Measurements from ENCODE around the gene PRR14.
A peak's percentile ranks its signal among the peaks of the same experiment; 100 is the strongest.
"Not testable (repeated sequence)": the region's sequence is repeated elsewhere in the genome, so short reads cannot be mapped to it uniquely, and the experiment has no call there.

Gene PRR14

DNA sequence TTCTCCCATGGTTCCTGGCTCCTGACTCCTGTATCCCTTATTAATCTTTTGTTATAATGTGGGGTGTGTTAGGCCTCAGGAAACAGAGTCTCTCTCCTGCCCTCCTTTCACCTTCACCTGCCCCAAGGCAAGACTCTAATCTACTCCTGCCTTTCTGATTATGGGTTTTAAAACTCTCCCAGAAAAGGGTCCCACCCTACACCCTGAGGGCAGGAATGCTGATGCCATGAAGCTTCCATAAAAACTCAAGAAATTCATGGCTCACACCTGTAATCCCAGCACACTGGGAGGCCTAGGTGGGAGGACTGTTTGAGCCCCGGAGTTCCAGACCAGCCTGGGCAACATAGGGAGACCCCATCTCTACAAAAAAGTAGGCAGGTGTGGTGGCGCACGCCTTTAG is 29.6 kb downstream of the PRR14 start:
- Mint-ChIP-seq H3K27me3 (no peaks in the 10 kb centered on the region), H3K4me1 (ENCODE audit: low read depth) (no peaks in the 10 kb centered on the region), H3K4me3 (no peak overlapping the region), H3K36me3 (ENCODE audit: low read depth) (no peaks in the 10 kb centered on the region), H3K9me3 (no peaks in the 10 kb centered on the region), H3K27ac (no peak overlapping the region)

DNA sequence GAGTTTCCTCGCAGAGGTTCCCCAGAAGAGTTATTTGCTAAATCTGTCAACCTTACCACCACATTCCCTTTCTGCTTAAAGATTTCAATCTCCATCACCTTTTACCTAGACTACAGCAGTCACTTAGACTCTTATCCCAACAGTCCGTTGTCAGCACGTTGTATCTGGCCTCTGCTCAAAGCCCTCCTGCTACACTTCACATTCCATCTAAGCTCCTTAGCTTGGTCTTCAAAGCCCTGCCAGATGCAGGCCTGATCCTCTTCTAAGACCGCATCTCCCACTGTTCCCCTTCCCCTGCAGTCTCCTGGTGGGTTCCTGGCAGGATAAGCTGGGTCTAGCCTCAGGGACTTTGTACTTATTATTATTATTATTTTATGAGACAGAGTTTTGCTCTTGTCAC is 37.9 kb downstream of the PRR14 start:
- no peak overlapping the region for H3K27ac Mint-ChIP-seq
- H3K4me1 Mint-ChIP-seq (ENCODE audit: low read depth) = peaks cover 5% of the 10 kb centered on the region
- H3K9me3 Mint-ChIP-seq = no peaks in the 10 kb centered on the region
- H3K4me3 Mint-ChIP-seq = no peak overlapping the region
- no peaks in the 10 kb centered on the region for H3K36me3 Mint-ChIP-seq (ENCODE audit: low read depth)
- H3K27me3 Mint-ChIP-seq = no peaks in the 10 kb centered on the region

DNA sequence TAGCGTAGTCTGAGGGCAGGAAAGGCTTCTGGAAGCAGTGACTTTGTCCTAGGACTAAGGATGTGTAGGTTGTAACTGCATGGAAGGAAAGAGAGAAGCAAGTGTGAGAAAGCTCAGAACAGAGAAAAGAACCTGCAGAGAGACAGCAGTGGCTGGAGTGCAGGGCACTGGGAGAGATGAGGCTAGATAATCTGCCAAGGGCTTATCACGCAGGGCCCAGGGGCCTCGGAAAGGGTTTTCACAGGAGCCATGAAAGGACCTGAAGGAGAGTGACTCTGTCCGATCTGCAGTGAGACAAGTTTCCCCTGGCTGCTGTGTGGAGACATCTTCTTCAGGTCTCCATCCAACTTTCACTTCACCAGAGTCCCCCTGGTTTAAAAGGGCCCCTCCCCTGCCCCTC is 41.1 kb downstream of the PRR14 start:
- Mint-ChIP-seq H3K27ac (no peak overlapping the region), H3K4me3 (no peak overlapping the region), H3K27me3 (no peaks in the 10 kb centered on the region)

DNA sequence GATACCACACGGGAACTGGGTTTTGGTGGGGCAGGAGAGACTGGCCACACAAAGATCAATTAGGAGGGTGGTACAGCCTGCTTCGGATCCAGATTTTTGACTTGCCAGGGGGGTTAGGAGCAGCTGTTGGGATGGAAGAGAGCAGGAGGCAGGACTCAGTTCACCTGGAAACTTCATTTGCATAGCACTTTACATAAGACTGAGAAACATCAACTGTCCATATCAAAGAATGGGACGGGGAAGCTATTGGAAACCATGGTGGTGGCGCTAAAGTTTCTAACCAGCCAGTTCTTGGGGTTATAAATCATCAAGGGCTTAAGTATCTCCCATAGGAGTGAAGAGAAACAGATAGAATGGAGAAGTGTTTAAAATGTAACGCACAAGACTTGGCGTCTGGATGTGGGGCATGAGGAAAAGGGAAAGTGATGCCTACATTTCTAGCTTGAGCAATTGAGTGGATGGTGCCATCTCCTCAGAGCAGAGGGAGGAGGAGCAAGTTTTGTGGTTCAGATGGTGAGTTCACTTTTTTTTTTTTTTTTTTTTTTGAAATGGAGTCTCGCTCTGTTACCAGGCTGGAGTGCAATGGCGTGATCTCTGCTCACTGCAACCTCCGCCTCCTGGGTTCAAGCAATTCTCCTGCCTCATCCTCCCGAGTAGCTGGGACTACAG is 41.8 kb downstream of the PRR14 start:
- Mint-ChIP-seq H3K9me3 (no peaks in the 10 kb centered on the region), H3K4me3 (no peak overlapping the region), H3K36me3 (ENCODE audit: low read depth) (no peaks in the 10 kb centered on the region), H3K27ac (no peak overlapping the region), H3K4me1 (ENCODE audit: low read depth) (peaks cover 15% of the 10 kb centered on the region), H3K27me3 (no peaks in the 10 kb centered on the region)

More for the DNA sequence above, 41.1 kb downstream of the PRR14 start:
- no peaks in the 10 kb centered on the region for H3K9me3 Mint-ChIP-seq
- peaks cover 9% of the 10 kb centered on the region for H3K4me1 Mint-ChIP-seq (ENCODE audit: low read depth)
- H3K36me3 Mint-ChIP-seq (ENCODE audit: low read depth) = no peaks in the 10 kb centered on the region

DNA sequence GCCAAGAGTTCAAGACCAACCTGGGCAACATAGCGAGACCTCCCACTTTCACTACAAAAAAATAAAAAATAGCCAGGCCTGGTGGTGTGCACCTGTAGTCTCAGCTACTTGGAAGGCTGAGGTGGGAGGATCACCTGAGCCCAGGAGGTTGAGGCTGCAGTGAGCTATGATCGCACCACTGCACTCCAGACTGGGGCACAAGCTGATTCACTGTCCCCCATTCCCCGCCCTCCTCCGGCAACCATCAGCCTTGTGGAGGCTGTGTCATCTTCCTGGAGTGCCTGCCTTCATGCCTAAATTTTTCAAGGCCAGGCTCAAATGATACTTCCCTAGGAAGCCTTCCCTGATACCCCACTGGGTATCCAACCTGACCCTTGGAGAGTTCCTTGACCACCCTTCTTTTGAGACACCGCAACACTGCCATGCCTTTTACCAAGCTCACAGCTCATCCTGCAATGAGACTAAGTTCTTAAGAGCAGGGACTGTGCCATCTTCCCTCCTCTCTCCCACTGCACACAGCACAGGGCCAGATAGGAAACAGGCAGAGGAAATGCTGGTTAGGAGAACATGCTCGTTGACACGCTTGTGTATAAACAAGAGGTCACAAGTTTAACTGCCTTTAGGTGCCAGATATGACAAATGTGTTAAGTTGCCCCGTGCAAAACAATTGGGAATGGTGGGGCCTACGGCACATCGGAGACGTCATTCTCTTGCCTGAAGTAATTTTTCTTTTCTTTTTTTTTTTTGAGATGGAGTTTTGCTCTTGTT is 44.4 kb downstream of the PRR14 start:
- H3K27ac Mint-ChIP-seq = no peak overlapping the region
- no peaks in the 10 kb centered on the region for H3K9me3 Mint-ChIP-seq
- H3K36me3 Mint-ChIP-seq (ENCODE audit: low read depth) = peaks cover 11% of the 10 kb centered on the region
- no peaks in the 10 kb centered on the region for H3K27me3 Mint-ChIP-seq
- H3K4me3 Mint-ChIP-seq = no peak overlapping the region
- H3K4me1 Mint-ChIP-seq (ENCODE audit: low read depth) = peaks cover 26% of the 10 kb centered on the region

DNA sequence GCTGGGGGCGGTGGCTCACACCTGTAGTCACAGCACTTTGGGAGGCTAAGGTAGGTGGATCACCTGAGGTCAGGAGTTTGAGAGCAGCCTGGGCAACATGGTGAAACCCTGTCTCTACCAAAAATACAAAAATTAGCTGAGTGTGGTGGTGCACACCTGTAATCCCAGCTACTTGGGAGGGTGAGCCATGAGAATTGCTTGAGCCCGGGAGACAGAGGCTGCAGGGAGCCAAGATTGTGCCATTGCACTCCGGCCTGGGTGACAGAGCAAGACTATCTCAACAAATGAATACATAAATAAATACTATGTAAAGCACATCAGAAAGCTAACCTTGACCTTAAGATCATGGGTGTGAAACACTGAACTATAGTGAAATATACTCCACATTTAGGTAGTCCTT is 45.9 kb downstream of the PRR14 start:
- peaks cover 24% of the 10 kb centered on the region for H3K36me3 Mint-ChIP-seq (ENCODE audit: low read depth)
- H3K27ac Mint-ChIP-seq, H3K27me3 Mint-ChIP-seq, H3K9me3 Mint-ChIP-seq, H3K4me3 Mint-ChIP-seq: not testable (repeated sequence)
- H3K4me1 Mint-ChIP-seq (ENCODE audit: low read depth) = peaks cover 36% of the 10 kb centered on the region

DNA sequence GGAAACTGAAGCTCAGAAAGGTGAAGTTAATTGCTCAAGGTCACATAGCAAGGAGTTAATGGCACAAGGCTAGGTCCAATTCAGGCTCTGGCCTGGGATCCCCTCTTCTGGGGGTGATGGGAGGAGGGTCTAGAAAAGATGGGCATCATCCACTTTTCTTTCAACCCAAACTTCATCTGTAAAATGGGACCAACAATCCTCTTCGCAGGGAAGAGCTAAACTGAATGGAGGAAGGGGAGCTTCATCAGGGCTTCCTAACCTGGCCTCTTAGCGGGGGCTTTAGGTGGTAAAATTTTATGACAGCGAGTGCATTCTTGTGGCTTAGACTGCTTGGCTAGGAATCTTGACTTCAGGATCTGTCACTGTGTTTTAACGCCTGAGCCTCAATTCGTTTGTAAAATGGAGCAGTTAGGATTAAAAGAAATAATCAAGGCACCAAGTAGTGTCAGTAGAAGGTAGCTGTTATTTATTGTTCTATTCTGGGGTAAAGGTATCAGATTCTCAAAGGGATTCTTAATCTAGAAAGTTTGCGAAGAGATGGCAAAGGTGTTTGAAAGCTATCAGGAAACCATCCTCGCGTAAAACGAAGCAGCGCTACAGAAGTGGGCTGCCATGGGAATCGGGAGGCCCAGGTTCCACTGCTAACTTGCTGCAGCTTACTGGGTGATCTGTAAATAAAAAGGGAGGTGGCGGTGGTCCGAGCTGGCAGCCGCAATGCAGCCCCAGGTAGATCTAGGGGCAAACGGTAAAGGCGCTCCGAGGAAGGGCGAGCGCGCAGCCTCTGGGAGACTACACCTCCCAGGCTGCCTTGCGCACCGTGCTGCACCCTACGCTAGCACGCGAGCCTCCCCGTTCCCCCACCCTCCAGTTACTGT is 46.7 kb downstream of the PRR14 start:
- H3K27me3 Mint-ChIP-seq = no peaks in the 10 kb centered on the region
- H3K4me1 Mint-ChIP-seq (ENCODE audit: low read depth) = peaks cover 36% of the 10 kb centered on the region
- H3K36me3 Mint-ChIP-seq (ENCODE audit: low read depth) = peaks cover 26% of the 10 kb centered on the region
- H3K9me3 Mint-ChIP-seq = no peaks in the 10 kb centered on the region
- H3K27ac Mint-ChIP-seq = peak overlapping the region; percentile 99
- H3K4me3 Mint-ChIP-seq = peak overlapping the region; percentile 96

DNA sequence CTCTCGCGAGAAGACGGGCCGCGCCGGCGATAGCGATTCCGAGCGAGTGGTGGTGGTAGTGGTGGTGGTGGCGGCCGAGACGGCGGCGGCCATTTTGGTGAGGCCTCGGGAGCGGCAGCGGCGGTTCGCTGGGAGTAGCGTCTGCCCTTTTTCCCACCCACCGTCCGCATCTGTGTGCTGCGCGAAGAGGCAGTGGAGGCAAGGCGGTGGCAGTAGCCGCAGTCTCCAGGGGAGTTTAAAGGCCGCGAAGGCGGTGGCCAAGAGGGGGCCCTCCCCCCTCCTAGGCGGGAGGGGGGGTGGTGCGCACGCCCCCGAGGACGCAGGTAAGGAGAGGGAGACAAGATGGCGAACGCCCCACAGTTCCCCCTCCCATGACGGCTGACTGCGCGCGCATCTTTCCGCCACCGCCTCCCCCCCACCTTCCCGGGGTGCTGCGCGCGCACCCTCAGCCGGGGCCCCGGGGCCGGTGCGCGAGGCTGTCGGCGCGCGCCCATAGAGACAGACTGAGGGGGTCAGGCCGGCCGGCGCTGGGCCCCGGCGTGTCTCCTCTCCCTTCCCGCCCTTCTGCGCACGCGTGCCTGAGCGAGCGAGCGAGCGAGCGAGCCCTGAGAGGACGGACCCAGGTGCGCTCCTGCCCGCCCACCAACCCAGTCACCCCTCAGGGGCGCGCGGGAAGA is 47.5 kb downstream of the PRR14 start:
- Mint-ChIP-seq H3K4me3 (peak overlapping the region; percentile 96), H3K27me3 (no peaks in the 10 kb centered on the region), H3K36me3 (ENCODE audit: low read depth) (peaks cover 30% of the 10 kb centered on the region), H3K4me1 (ENCODE audit: low read depth) (peaks cover 35% of the 10 kb centered on the region), H3K9me3 (no peaks in the 10 kb centered on the region), H3K27ac (peak overlapping the region; percentile 99)

DNA sequence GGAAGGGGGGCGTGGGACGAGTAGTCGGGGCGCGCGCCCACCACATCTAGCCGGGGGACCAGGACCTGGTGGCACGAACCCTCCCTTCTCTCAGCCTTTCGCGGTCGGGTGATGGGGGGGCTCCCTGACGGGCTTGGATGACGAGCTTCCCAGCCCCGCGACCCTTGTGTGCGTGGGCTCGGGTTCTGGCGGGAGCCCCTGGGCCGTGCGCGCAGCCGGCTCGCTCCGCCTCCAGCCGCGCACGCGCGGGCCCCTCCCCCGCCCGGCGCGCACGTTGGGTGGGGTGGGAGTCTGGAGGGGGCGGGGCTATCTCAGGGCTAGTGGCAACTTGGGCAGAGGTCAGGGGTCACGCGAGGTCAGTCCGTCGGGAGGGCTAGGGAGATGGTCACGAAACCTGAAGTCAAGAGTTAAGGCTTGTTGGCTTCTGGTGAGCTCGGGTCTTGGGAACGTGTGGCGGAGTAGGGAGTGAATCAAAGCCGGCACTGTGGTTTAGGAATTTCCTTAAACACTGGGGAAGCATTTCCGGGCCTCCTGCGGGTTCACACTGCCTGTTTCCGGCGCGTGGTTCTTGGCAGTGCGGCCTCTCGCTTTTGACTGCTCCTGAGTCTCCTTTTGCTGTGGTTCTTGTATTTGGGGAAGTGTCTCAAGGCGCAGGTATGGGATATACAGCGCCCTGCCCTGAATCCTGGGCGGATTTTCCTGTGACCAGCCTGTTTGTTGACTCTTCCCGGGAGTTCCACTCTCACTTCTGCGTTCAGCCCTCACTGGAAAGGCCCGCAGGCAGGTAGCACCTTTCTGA is 48.3 kb downstream of the PRR14 start, which contains the start of gene SRCAP:
SRCAP (plus strand) TSS at position 356 of the 799 bp plus-strand sequence. CDS start 1,654 bp downstream, outside the sequence.
- Mint-ChIP-seq H3K4me3 (peak within 1 kb of the TSS; percentile 96), H3K36me3 (ENCODE audit: low read depth) (peaks cover 34% of the 10 kb centered on the region), H3K9me3 (no peaks in the 10 kb centered on the region), H3K27ac (peak within 1 kb of the TSS; percentile 99), H3K4me1 (ENCODE audit: low read depth) (peaks cover 28% of the 10 kb centered on the region), H3K27me3 (no peaks in the 10 kb centered on the region)

DNA sequence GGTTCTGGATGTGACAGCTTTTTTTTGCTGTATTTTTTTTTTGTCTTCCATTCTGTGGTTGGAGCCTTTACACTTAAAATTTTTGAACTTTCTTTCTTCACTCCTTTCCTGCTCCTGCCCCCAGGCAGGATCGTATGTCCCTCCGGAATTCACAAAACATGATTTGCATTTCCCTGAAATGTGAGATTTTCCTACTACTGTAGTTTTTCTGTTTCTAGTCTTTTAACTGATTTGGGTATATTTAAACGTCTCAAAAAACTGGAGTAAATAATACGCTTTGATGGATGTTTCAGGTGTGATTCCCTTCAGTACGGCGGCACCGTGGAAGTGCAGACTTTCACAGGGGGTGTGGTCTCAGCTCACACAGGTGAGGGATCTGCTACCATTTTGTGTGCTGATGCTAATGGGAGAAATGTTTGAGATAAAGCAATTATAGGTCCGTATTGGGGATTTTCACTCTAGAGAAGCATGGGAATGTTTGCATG is 48.9 kb downstream of the PRR14 start:
- H3K4me1 Mint-ChIP-seq (ENCODE audit: low read depth) = peaks cover 27% of the 10 kb centered on the region
- peak overlapping the region; percentile 96 for H3K4me3 Mint-ChIP-seq
- H3K27ac Mint-ChIP-seq = peak overlapping the region; percentile 96
- H3K36me3 Mint-ChIP-seq (ENCODE audit: low read depth) = peaks cover 41% of the 10 kb centered on the region
- no peaks in the 10 kb centered on the region for H3K27me3 Mint-ChIP-seq
- H3K9me3 Mint-ChIP-seq = no peaks in the 10 kb centered on the region

DNA sequence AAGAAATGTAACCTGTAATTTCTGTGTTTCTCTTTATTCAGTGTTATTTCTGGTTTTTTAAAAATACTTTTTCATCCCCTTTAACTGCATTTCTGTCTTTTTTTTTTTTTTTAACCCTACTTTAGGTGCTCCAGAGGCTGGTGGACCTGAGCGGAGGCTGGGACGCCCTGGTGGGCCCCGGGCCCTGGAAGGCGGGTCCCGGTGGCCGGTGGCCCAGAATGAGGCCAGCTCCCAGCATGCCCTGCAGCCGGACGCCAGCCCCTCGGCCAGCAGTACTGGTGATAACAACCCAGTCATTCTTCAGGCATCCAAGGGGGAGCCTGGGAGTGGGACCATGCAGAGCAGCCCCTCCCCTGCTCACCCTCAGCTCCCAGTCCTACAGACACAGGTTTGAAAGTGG is 49.7 kb downstream of the PRR14 start:
- Mint-ChIP-seq H3K36me3 (ENCODE audit: low read depth) (peaks cover 42% of the 10 kb centered on the region), H3K27ac (peak overlapping the region; percentile 96), H3K4me3 (peak overlapping the region; percentile 96), H3K4me1 (ENCODE audit: low read depth) (peaks cover 27% of the 10 kb centered on the region), H3K9me3 (no peaks in the 10 kb centered on the region), H3K27me3 (no peaks in the 10 kb centered on the region)

DNA sequence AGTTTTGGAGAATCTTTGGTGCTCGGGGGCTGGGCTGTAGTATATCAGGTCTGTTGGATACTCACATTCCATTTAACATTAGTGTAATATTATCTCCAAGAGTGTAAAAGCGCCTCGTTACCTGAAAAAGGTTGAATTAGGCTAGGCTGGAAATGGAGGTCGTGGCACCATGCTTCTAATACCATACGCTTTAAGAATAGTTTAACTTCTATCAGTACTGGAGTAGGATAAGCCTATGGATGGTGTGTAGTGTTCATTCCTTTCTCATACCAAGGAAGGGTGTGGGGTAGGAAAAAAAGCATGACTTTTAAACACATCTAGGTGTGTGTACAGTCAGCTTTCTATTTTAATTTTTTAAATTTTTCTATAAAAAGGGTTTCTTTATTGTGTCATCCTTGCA is 50.2 kb downstream of the PRR14 start:
- Mint-ChIP-seq H3K36me3 (ENCODE audit: low read depth) (peaks cover 45% of the 10 kb centered on the region), H3K9me3 (no peaks in the 10 kb centered on the region), H3K27ac (peak overlapping the region; percentile 76), H3K4me3 (peak overlapping the region; percentile 60), H3K4me1 (ENCODE audit: low read depth) (peaks cover 27% of the 10 kb centered on the region), H3K27me3 (no peaks in the 10 kb centered on the region)

DNA sequence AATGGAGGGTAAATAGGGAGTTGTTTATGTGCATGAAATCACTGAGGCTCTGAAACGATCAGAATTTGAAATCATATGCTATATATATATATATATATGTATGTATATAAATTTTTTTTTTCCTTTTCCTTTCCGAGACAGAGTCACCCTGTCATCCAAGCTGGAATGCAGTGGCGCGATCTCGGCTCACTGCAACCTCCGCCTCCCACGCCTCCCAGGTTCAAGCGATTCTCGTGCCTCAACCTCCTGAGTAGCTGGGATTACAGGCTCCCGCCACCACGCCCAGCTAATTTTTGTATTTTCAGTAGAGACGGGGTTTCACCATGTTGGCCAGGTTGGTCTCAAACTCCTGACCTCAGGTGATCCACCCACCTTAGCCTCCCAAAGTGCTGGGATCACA is 52.3 kb downstream of the PRR14 start:
- Mint-ChIP-seq H3K36me3 (ENCODE audit: low read depth) (peaks cover 66% of the 10 kb centered on the region), H3K4me1 (ENCODE audit: low read depth) (peaks cover 17% of the 10 kb centered on the region)
- not testable (repeated sequence) for H3K4me3 Mint-ChIP-seq, H3K27me3 Mint-ChIP-seq, H3K9me3 Mint-ChIP-seq, H3K27ac Mint-ChIP-seq

DNA sequence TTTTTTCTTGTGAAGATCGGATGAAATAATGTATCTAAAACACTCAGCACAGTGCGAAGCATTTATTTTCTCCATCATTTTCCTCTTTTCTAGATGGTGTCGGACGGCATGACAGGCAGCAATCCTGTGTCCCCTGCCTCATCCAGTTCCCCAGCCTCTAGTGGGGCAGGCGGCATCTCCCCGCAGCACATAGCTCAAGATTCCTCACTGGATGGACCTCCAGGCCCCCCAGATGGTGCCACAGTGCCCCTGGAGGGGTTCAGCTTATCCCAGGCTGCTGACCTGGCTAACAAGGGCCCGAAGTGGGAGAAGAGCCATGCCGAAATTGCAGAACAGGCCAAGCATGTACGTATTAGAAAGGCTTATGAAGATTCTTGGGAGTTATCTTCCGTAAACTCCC is 53.2 kb downstream of the PRR14 start:
- Mint-ChIP-seq H3K27ac (no peak overlapping the region), H3K9me3 (no peaks in the 10 kb centered on the region), H3K36me3 (ENCODE audit: low read depth) (peaks cover 71% of the 10 kb centered on the region), H3K27me3 (no peaks in the 10 kb centered on the region), H3K4me1 (ENCODE audit: low read depth) (peaks cover 17% of the 10 kb centered on the region), H3K4me3 (no peak overlapping the region)
